AG09319 (cell line): ENCODE measurements around the gene RPL35A.
"Not testable (repeated sequence)": the region's sequence is repeated elsewhere in the genome, so short reads cannot be mapped to it uniquely, and the experiment has no call there.

Source experiments
- DNase-seq: peaks from one replicate; pipeline ENCODE4 v3.0.0-alpha.2; 2010; ENCODE audit warnings: low read depth; ENCODE audit errors: extremely low read depth
- CTCF ChIP-seq: IDR thresholded peaks from 2 replicates; pipeline ENCODE4 v1.5.1; 2011; ENCODE audit warnings: low read depth, mild to moderate bottlenecking, inconsistent platforms, low read length, moderate library complexity

The RPL35A gene

DNA sequence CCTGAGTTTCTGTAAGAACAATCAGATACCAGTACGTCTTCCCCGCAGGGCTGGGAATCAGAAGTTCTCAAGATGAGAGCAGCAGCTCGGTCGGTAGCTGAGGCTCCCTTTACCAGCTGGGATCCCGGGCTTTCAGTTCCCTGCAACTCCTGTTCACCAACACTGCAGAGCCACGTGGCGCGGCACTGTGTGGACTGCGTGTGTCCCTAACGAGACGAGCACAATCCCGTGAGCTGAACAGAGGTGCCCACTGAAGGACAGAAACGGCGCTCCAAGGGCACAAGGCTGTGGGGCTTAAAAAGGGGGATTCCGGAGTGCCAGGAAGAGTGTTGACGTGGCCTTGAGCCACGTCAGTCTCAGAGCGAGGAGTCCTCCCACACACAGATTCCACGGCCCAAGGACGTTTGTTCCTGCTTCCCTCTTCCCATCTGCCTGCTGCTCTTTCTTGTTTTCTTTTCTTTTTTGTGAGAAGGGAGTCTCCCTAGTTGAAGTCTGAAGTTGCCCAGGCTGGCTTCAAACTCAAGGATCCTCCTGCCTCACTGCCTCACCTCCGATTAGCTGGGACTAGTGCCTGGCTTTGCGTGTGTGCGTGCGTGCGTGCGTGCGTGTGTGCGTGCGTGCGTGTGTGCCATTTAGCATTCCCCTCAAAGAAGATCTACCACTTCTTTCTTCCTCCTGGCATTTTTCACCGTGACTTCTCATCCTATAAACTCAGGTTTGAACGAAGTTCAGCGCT, 37.1 kb upstream of the RPL35A start:
- no peak for DNase-seq

DNA sequence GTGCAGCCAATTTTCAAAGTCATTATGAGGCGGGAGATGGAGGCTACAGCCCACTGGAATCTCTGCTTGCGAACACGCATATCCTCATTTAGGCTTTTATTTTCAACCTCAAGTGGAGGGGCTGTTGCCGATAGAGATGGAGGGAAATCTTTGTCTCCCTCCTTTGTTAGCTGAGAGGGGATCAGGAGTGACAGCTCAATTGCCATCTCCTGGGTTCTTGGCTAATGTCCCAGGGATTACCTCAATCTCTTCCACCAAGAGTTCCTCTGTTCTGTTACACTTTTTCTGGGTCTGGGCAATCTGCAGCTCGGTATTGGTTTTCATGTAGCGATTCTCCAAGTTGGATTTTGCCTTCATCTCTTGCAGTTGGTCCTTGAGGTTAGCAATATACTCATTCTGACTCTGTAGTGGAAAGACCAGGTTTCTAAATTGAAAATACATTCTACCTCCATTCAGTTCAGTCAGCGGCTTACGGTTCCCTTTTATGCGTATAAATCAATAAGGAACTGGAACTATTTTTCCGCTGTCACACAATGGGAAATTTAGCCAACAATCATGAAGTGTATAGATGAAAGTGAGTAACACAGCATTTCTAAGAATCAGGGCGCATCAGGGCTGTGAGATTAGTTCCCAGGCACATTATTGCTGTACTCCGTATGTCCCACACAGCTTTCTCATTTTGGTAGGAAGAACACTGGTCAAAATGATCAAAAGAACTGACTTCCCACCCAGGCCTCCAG, 36.2 kb upstream of the RPL35A start:
- no peak for DNase-seq
- TF ChIP-seq CTCF = no peak

More for the DNA sequence above, 37.1 kb upstream of the RPL35A start:
- TF ChIP-seq CTCF = no peak

DNA sequence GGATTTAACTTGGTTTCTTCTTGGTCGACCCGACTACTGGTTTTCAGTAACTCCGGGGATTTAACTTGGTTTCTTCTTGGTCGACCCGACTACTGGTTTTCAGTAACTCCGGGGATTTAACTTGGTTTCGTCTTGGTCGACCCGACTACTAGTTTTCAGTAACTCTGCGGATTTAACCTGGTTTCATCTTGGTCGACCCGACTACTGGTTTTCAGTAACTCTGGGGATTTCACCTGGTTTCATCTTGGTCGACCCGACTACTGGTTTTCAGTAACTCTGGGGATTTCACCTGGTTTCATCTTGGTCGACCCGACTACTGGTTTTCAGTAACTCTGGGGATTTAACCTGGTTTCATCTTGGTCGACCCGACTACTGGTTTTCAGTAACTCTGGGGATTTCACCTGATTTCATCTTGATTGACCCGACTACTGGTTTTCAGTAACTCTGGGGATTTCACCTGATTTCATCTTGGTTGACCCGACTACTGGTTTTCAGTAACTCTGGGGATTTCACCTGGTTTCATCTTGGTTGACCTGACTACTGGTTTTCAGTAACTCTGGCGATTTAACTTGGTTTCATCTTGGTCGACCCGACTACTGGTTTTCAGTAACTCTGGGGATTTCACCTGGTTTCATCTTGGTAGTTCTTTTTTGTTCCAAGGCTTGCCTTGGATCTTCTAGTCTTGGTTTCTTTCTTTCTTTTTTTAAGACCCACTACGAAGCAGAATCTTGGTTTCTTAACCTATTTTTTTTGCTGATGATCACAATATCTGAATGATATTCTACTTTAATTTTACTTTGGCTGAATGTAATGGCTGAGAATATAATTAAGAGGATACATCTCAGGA, 28.3 kb upstream of the RPL35A start:
- not testable (repeated sequence) for DNase-seq

DNA sequence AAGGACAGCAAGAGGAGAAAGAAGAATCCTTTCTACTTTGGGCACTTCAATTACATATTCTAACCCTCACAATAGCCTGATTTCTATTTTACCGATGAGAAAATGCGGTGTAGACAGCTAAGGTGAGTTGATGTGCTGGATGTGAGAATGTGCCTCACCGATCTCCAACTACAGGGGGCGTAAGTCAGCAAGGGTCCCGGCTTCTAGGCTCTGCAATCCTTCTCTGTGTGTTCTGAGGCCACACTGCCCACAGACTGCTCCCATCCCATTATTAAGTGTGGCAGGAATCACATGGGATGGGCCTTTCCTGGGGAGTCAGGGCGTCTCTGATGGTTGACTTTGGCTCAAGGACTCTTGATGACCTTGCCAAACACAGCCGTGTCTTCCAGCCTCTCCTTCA, 23.6 kb upstream of the RPL35A start:
- no peak for DNase-seq
- no peak for TF ChIP-seq CTCF

- not testable (repeated sequence) for DNase-seq
Measured at GRCh38 chr3:197927578-197927977, 22.4 kb upstream of the RPL35A start.

GRCh38 chr3:197936819-197937384, 13.1 kb upstream of the RPL35A start:
- no peak for TF ChIP-seq CTCF
- DNase-seq = no peak

GRCh38 chr3:197940745-197941384, 9.1 kb upstream of the RPL35A start:
- no peak for TF ChIP-seq CTCF
- no peak for DNase-seq
